Activated naive CD8-positive, alpha-beta T cell (primary cell): Measurements from ENCODE around the gene TRIM29.
"Not testable (repeated sequence)": the region's sequence is repeated elsewhere in the genome, so short reads cannot be mapped to it uniquely, and the experiment has no call there.

ENCODE experiments used
- H3K27ac Mint-ChIP-seq: one replicate; pipeline ENCODE4 v1.8.0; 2021; ENCODE audit warnings: mixed read lengths
- H3K27me3 Mint-ChIP-seq: one replicate; pipeline ENCODE4 v1.8.0; 2021; ENCODE audit warnings: mixed read lengths
- H3K36me3 Mint-ChIP-seq: one replicate; pipeline ENCODE4 v1.8.0; 2021; ENCODE audit warnings: mixed read lengths
- H3K4me1 Mint-ChIP-seq: one replicate; pipeline ENCODE4 v1.8.0; 2021; ENCODE audit warnings: low read depth, mixed read lengths
- H3K4me3 Mint-ChIP-seq: one replicate; pipeline ENCODE4 v1.8.0; 2021; ENCODE audit warnings: mild to moderate bottlenecking, mixed read lengths
- H3K9me3 Mint-ChIP-seq: one replicate; pipeline ENCODE4 v1.8.0; 2021; ENCODE audit warnings: low read depth, mixed read lengths

The TRIM29 gene

GRCh38 chr11:120151536-120151935 lies 13.6 kb upstream of the TRIM29 start:
- peaks cover 7% of the 10 kb centered on the region for H3K9me3 Mint-ChIP-seq
- H3K27ac Mint-ChIP-seq: no peak overlapping the region
- H3K4me3 Mint-ChIP-seq: no peak overlapping the region
- H3K27me3 Mint-ChIP-seq: peaks cover 13% of the 10 kb centered on the region
- no peaks in the 10 kb centered on the region for H3K4me1 Mint-ChIP-seq
- H3K36me3 Mint-ChIP-seq: no peaks in the 10 kb centered on the region

- Mint-ChIP-seq H3K27ac (no peak overlapping the region), H3K4me1 (no peaks in the 10 kb centered on the region), H3K36me3 (no peaks in the 10 kb centered on the region), H3K27me3 (peaks cover 17% of the 10 kb centered on the region), H3K9me3 (peaks cover 7% of the 10 kb centered on the region), H3K4me3 (no peak overlapping the region)
Measured at GRCh38 chr11:120149246-120149645, 11.3 kb upstream of the TRIM29 start.

- Mint-ChIP-seq H3K27ac (no peak overlapping the region), H3K9me3 (peaks cover 7% of the 10 kb centered on the region), H3K36me3 (no peaks in the 10 kb centered on the region), H3K27me3 (peaks cover 17% of the 10 kb centered on the region), H3K4me1 (no peaks in the 10 kb centered on the region), H3K4me3 (no peak overlapping the region)
Measured at GRCh38 chr11:120147950-120148270, 10.0 kb upstream of the TRIM29 start.

GRCh38 chr11:120147094-120147949 lies 9.4 kb upstream of the TRIM29 start:
- Mint-ChIP-seq H3K9me3 (peaks cover 7% of the 10 kb centered on the region), H3K4me3 (no peak overlapping the region), H3K27me3 (peaks cover 17% of the 10 kb centered on the region), H3K27ac (no peak overlapping the region), H3K4me1 (no peaks in the 10 kb centered on the region), H3K36me3 (no peaks in the 10 kb centered on the region)

- no peak overlapping the region for H3K4me3 Mint-ChIP-seq
- no peaks in the 10 kb centered on the region for H3K4me1 Mint-ChIP-seq
- peaks cover 16% of the 10 kb centered on the region for H3K27me3 Mint-ChIP-seq
- peaks cover 7% of the 10 kb centered on the region for H3K9me3 Mint-ChIP-seq
- H3K36me3 Mint-ChIP-seq: no peaks in the 10 kb centered on the region
- no peak overlapping the region for H3K27ac Mint-ChIP-seq
Measured at GRCh38 chr11:120146413-120147093, 8.6 kb upstream of the TRIM29 start.

GRCh38 chr11:120144501-120144900 lies 6.6 kb upstream of the TRIM29 start:
- Mint-ChIP-seq H3K4me3 (no peak overlapping the region), H3K4me1 (no peaks in the 10 kb centered on the region), H3K27me3 (peaks cover 16% of the 10 kb centered on the region), H3K9me3 (no peaks in the 10 kb centered on the region), H3K36me3 (no peaks in the 10 kb centered on the region), H3K27ac (no peak overlapping the region)

- not testable (repeated sequence) for H3K9me3 Mint-ChIP-seq, H3K27ac Mint-ChIP-seq, H3K4me3 Mint-ChIP-seq, H3K36me3 Mint-ChIP-seq, H3K4me1 Mint-ChIP-seq
- H3K27me3 Mint-ChIP-seq: peaks cover 17% of the 10 kb centered on the region
Measured at GRCh38 chr11:120143472-120143871, 5.6 kb upstream of the TRIM29 start.

- H3K27me3 Mint-ChIP-seq: peaks cover 16% of the 10 kb centered on the region
Measured at GRCh38 chr11:120142441-120143100, 4.7 kb upstream of the TRIM29 start.

GRCh38 chr11:120141768-120142423 lies 4.0 kb upstream of the TRIM29 start:
- Mint-ChIP-seq H3K36me3 (no peaks in the 10 kb centered on the region), H3K27me3 (peaks cover 15% of the 10 kb centered on the region), H3K27ac (no peak overlapping the region), H3K4me1 (no peaks in the 10 kb centered on the region), H3K9me3 (no peaks in the 10 kb centered on the region), H3K4me3 (no peak overlapping the region)

More at GRCh38 chr11:120142441-120143100, 4.7 kb upstream of the TRIM29 start:
- H3K36me3 Mint-ChIP-seq: no peaks in the 10 kb centered on the region
- H3K4me1 Mint-ChIP-seq: no peaks in the 10 kb centered on the region
- H3K27ac Mint-ChIP-seq: no peak overlapping the region
- H3K9me3 Mint-ChIP-seq: no peaks in the 10 kb centered on the region
- no peak overlapping the region for H3K4me3 Mint-ChIP-seq

GRCh38 chr11:120141113-120141767 lies 3.3 kb upstream of the TRIM29 start:
- H3K36me3 Mint-ChIP-seq: no peaks in the 10 kb centered on the region
- H3K27me3 Mint-ChIP-seq: peaks cover 15% of the 10 kb centered on the region
- no peak overlapping the region for H3K27ac Mint-ChIP-seq
- H3K4me3 Mint-ChIP-seq: no peak overlapping the region
- H3K4me1 Mint-ChIP-seq: no peaks in the 10 kb centered on the region
- no peaks in the 10 kb centered on the region for H3K9me3 Mint-ChIP-seq

GRCh38 chr11:120139316-120140069 lies 1.6 kb upstream of the TRIM29 start:
- Mint-ChIP-seq H3K36me3 (no peaks in the 10 kb centered on the region), H3K27ac (no peak overlapping the region), H3K4me1 (no peaks in the 10 kb centered on the region), H3K9me3 (no peaks in the 10 kb centered on the region), H3K4me3 (no peak overlapping the region), H3K27me3 (peaks cover 8% of the 10 kb centered on the region)

GRCh38 chr11:120137187-120137610 lies 714 bp downstream of the TRIM29 start:
- no peaks in the 10 kb centered on the region for H3K9me3 Mint-ChIP-seq
- peaks cover 7% of the 10 kb centered on the region for H3K27me3 Mint-ChIP-seq

GRCh38 chr11:120136356-120136755 lies 1.6 kb downstream of the TRIM29 start:
- H3K36me3 Mint-ChIP-seq: no peaks in the 10 kb centered on the region
- no peaks in the 10 kb centered on the region for H3K4me1 Mint-ChIP-seq
- H3K27ac Mint-ChIP-seq: no peak overlapping the region
- H3K9me3 Mint-ChIP-seq: no peaks in the 10 kb centered on the region
- H3K27me3 Mint-ChIP-seq: peaks cover 7% of the 10 kb centered on the region
- no peak overlapping the region for H3K4me3 Mint-ChIP-seq

More at GRCh38 chr11:120137187-120137610, 714 bp downstream of the TRIM29 start:
- no peaks in the 10 kb centered on the region for H3K4me1 Mint-ChIP-seq
- H3K4me3 Mint-ChIP-seq: no peak overlapping the region
- no peaks in the 10 kb centered on the region for H3K36me3 Mint-ChIP-seq
- H3K27ac Mint-ChIP-seq: no peak overlapping the region

GRCh38 chr11:120135838-120136237 lies 2.1 kb downstream of the TRIM29 start:
- Mint-ChIP-seq H3K27me3 (peaks cover 6% of the 10 kb centered on the region), H3K27ac (no peak overlapping the region), H3K4me3 (no peak overlapping the region), H3K9me3 (no peaks in the 10 kb centered on the region), H3K36me3 (no peaks in the 10 kb centered on the region), H3K4me1 (no peaks in the 10 kb centered on the region)
